GM21360 (cell line): ENCODE measurements around the gene RHCG.
"Not testable (repeated sequence)": the region's sequence is repeated elsewhere in the genome, so short reads cannot be mapped to it uniquely, and the experiment has no call there.

Experiments
- ATAC-seq: cut with Tn5 transposase; IDR thresholded peaks from one replicate; pipeline ENCODE4 v1.9.1; 2021; ENCODE audit warnings: mild to moderate bottlenecking, moderate library complexity; ENCODE audit not compliant: unreplicated experiment

The RHCG gene

GRCh38 chr15:89479173-89479572 is 17.2 kb downstream of the RHCG start:
- no peak for ATAC-seq

GRCh38 chr15:89477411-89478242 is 18.8 kb downstream of the RHCG start:
- no peak for ATAC-seq

GRCh38 chr15:89475661-89476060 is 20.7 kb downstream of the RHCG start:
- ATAC-seq: no peak

GRCh38 chr15:89472785-89473256 is 23.6 kb downstream of the RHCG start:
- ATAC-seq: no peak

GRCh38 chr15:89469426-89470096 is 26.8 kb downstream of the RHCG start:
- no peak for ATAC-seq

- not testable (repeated sequence) for ATAC-seq
Observed at GRCh38 chr15:89468813-89469212, 27.6 kb downstream of the RHCG start.

GRCh38 chr15:89463113-89463512 is 33.3 kb downstream of the RHCG start:
- no peak for ATAC-seq

- ATAC-seq: no peak
Observed at GRCh38 chr15:89462198-89462912, 34.0 kb downstream of the RHCG start.

GRCh38 chr15:89461386-89461785 is 35.0 kb downstream of the RHCG start:
- no peak for ATAC-seq

GRCh38 chr15:89460048-89460447 is 36.3 kb downstream of the RHCG start:
- ATAC-seq: no peak

GRCh38 chr15:89459271-89460038 is 36.9 kb downstream of the RHCG start:
- ATAC-seq: no peak

GRCh38 chr15:89458440-89458839 is 37.9 kb downstream of the RHCG start:
- ATAC-seq: no peak

- no peak for ATAC-seq
Observed at GRCh38 chr15:89457086-89457485, 39.3 kb downstream of the RHCG start.

GRCh38 chr15:89455535-89455934 is 40.8 kb downstream of the RHCG start:
- ATAC-seq: no peak

GRCh38 chr15:89452330-89452836 is 44.0 kb downstream of the RHCG start:
- ATAC-seq: no peak

- no peak for ATAC-seq
Observed at GRCh38 chr15:89451846-89452245, 44.5 kb downstream of the RHCG start.

GRCh38 chr15:89450076-89451006 is 46.0 kb downstream of the RHCG start:
- ATAC-seq: no peak

GRCh38 chr15:89448825-89449224 is 47.6 kb downstream of the RHCG start:
- no peak for ATAC-seq

- no peak for ATAC-seq
Observed at GRCh38 chr15:89447676-89448075, 48.7 kb downstream of the RHCG start.
